Measurements from ENCODE around the gene ZNF384.

DNA sequence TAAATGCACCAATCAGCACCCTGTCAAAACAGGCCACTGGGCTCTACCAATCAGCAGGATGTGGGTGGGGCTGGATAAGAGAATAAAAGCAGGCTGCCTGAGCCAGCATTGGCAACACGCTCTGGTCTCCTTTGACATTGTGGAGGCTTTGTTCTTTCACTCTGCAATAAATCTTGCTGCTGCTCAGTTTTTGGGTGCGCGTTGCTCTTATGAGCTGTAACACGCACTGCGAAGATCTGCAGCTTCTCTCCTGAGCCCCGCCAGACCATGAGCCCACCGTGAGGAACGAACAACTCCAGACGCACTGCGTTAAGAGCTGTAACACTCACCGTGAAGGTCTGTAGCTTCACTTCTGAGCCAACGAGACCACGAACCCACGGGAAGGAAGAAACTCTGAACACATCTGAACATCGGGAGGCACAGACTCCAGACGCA lies 19.8 kb upstream of the ZNF384 start:
- TF ChIP-seq FOXK2 (IDR thresholded peaks at IDR 0.05), result no peak
- TF ChIP-seq SUZ12 (IDR thresholded peaks at IDR 0.05), result no peak
- no peak for TF ChIP-seq TARDBP (IDR thresholded peaks at IDR 0.05)
- no peak for TF ChIP-seq FOXM1 (IDR thresholded peaks at IDR 0.05; ENCODE audit: borderline replicate concordance)
- TF ChIP-seq ZNF384 (IDR thresholded peaks at IDR 0.05), result no peak
- no peak for TF ChIP-seq BHLHE40 (IDR thresholded peaks at IDR 0.05; ENCODE audit: borderline replicate concordance)
- TF ChIP-seq ELF4 (IDR thresholded peaks at IDR 0.05), result no peak
- no peak for TF ChIP-seq SP1 (IDR thresholded peaks at IDR 0.05)
- TF ChIP-seq, protein P1, sequence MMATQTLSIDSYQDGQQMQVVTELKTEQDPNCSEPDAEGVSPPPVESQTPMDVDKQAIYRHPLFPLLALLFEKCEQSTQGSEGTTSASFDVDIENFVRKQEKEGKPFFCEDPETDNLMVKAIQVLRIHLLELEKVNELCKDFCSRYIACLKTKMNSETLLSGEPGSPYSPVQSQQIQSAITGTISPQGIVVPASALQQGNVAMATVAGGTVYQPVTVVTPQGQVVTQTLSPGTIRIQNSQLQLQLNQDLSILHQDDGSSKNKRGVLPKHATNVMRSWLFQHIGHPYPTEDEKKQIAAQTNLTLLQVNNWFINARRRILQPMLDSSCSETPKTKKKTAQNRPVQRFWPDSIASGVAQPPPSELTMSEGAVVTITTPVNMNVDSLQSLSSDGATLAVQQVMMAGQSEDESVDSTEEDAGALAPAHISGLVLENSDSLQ (IDR thresholded peaks at IDR 0.05), result no peak
- TF ChIP-seq CTBP1 (IDR thresholded peaks at IDR 0.05; ENCODE audit: borderline replicate concordance), result no peak
- no peak for TF ChIP-seq HDGF (IDR thresholded peaks at IDR 0.05; ENCODE audit: borderline replicate concordance)
- TF ChIP-seq NFRKB (IDR thresholded peaks at IDR 0.05), result no peak
- TF ChIP-seq ARNT (IDR thresholded peaks at IDR 0.05), result no peak
- no peak for TF ChIP-seq L3MBTL2 (conservative IDR thresholded peaks at IDR 0.05)
